NCI-H2081 (cell line): ENCODE data around the gene FGF22.
"Not testable (repeated sequence)": the region's sequence is repeated elsewhere in the genome, so short reads cannot be mapped to it uniquely, and the experiment has no call there.

Experiments used
- DNase-seq, 2 experiments: peaks; one replicate each; lab custom pipeline; 2025; lab: John Stamatoyannopoulos, UW

FGF22 gene

DNA sequence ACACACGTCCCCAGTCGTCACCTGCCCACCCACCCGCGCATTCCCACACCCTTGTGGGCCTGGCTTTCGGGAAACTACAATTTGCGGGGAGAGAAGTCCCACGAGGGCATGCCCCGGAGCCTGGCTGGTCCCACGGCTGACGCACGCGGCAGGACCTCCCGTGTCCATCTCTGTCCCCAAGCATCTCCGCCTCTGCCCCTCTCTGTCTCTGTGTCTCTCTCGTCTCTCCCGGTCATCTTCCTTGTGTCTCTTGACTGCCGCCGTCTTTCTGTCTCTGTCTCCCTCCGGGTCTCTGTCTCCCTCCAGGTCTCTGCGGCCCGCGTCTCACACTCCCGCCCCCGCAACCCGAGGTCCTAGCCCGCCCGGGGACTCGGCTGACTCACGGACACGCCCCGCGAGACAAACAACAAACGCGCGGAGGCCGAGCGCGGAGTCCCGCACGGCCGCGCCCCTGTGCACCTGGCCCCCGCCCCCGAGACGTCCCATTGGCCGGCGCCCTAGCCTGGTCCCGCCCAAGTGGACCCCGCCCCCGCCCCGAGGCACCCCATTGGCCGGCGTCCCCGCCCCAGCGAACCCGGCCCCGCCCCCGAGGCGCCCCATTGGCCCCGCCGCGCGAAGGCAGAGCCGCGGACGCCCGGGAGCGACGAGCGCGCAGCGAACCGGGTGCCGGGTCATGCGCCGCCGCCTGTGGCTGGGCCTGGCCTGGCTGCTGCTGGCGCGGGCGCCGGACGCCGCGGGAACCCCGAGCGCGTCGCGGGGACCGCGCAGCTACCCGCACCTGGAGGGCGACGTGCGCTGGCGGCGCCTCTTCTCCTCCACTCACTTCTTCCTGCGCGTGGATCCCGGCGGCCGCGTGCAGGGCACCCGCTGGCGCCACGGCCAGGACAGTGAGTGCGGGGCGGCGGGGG, at the start of gene FGF22:
TSS of gene FGF22 (plus strand) at position 627 of the 908 bp plus-strand sequence. CDS start at position 674, 47 bp downstream.
- DNase-seq = peak; percentile 71 to 89

DNA sequence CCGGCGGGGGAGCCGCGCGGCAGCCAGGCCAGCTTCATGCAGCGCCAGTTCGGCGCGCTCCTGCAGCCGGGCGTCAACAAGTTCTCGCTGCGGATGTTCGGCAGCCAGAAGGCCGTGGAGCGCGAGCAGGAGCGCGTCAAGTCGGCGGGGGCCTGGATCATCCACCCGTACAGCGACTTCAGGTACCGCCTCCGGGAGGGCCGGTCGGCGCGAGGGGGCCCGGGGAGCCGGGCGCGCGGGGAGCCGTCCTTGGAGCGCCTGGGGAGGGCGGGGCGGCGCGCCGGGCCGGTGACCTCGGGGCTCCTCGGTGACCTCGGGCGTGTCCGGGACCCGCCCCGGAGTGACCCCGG, 49.3 kb upstream of the FGF22 start:
- peak in 1 of 2 experiments; percentile 46 for DNase-seq

DNA sequence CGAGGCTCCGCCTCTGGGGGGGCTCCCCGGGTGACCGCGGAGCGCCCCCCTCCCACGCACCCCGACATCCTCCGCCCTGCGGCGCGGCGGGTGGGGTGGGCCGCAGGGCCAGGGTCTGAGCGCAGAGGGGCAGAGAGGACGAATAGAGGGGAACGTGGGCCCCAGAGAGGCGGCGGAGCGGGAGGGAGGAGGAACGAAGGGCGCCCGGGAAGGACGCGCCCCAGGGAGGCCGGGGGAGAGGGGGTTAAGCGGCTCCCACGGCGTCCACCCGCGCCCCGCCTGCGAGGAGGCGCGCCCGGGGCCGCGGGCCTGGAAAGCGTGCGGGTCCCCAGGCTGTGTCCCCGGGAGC, 49.0 kb upstream of the FGF22 start:
- no peak for DNase-seq

GRCh38 chr19:591099-591958, 48.4 kb upstream of the FGF22 start:
- DNase-seq = no peak

GRCh38 chr19:592101-592500, 47.6 kb upstream of the FGF22 start:
- DNase-seq = no peak

- no peak for DNase-seq
Measured at GRCh38 chr19:593055-593454, 46.6 kb upstream of the FGF22 start.

GRCh38 chr19:593505-593904, 46.2 kb upstream of the FGF22 start:
- DNase-seq = no peak

- DNase-seq = no peak
Measured at GRCh38 chr19:594265-594870, 45.3 kb upstream of the FGF22 start.

GRCh38 chr19:595326-596262, 44.1 kb upstream of the FGF22 start:
- DNase-seq = no peak

GRCh38 chr19:596263-596655, 43.4 kb upstream of the FGF22 start:
- no peak for DNase-seq

DNA sequence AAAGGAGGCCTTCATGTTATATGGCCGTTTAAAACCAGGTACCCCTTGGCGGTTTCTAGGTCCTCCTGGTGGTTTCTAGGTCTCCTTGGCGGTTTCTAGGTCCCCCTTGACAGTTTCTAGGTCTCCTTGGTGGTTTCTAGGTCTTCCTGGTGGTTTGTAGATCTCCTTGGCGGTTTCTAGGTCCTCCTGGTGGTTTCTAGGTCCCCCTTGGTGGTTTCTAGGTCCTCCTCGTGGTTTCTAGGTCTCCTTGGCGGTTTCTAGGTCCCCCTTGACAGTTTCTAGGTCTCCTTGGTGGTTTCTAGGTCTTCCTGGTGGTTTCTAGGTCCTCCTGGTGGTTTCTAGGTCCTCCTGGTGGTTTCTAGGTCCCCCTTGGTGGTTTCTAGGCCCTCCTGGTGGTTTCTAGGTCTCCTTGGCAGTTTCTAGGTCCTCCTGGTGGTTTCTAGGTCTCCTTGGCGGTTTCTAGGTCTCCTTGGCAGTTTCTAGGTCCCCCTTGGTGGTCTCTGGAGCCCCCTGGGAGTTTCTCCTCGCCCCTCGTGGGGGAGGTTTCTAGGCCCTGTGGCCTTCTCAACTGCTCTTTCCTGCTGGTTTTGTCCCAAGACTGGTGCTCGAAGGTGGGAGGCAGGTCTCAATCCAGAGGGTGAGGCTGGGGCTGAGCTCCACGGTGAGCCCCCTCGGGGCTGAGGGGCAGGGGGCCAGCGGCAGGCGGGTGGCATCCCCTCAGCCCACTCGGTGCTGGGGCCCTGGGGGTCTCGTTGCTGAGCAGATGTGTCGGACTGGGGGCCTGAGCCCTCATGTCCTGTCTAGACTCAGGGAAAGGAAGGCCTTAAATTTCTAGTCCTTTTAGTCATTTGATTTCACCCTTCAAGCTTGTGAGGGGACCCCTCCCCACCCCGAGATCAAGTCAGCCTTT, 42.0 kb upstream of the FGF22 start:
- DNase-seq = no peak

DNA sequence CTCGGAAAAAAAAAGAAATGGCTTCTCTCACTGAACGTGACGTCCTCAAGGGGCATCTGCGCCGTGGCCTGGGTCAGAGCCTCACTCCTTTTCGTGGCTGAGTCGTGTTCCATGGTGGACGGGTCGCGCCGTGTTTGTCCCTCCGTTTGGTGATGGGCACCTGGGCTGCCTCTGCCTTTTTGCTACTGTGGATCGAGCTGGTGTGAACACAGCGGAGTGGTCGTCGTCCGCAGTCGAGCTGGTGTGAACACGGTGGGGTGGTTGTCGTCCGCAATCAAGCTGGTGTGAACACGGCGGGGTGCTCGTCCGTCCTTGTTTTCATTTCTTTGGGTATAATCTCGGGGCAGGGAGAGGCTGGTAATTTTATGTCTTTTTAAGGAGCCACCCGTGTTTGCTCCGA, 38.4 kb upstream of the FGF22 start:
- DNase-seq = no peak

GRCh38 chr19:601790-602189, 37.9 kb upstream of the FGF22 start:
- DNase-seq = no peak

- no peak for DNase-seq
Measured at GRCh38 chr19:602391-603301, 37.0 kb upstream of the FGF22 start.

- DNase-seq = not testable (repeated sequence)
Measured at GRCh38 chr19:603302-603639, 36.4 kb upstream of the FGF22 start.

GRCh38 chr19:603779-604178, 35.9 kb upstream of the FGF22 start:
- DNase-seq = not testable (repeated sequence)

- DNase-seq = no peak
Measured at GRCh38 chr19:604355-604754, 35.3 kb upstream of the FGF22 start.

- not testable (repeated sequence) for DNase-seq
Measured at GRCh38 chr19:605061-605971, 34.4 kb upstream of the FGF22 start.
